Measurements from ENCODE around the gene VSTM2B.

Gene VSTM2B

DNA sequence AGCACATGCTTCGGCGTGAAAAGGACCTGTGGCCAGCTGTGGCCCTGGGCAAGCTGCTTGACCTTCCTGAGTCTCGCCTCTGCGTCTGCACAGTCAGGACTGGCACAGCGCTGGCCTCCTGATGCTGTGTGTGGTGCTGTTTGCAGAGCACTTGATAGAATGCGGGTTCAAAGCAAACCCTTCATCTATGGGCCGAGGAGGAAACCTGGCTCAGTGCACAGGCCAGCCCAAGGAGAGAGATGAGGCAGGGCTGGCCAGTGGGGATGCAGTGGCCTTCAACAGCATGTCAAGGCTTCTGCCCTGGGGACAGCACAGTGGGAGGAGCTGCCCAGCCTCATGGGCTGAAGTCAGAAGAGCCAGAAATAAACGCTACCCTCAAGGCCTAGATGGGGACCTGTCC, 21.3 kb upstream of the VSTM2B start:
- DNase-seq (ENCODE audit: low read depth, low spot score) = no peak
- Histone ChIP-seq H3K27ac (ENCODE audit: low read length) (no peak overlapping the region), H3K4me3 (ENCODE audit: low read length) (no peak overlapping the region), H3K9me3 (ENCODE audit: control insufficient read depth, insufficient read depth, low read length) (no peaks in the 10 kb centered on the region), H3K4me1 (ENCODE audit: control insufficient read depth, insufficient read depth, low read length) (no peaks in the 10 kb centered on the region), H3K36me3 (ENCODE audit: control insufficient read depth, insufficient read depth, low read length) (no peaks in the 10 kb centered on the region), H3K27me3 (ENCODE audit: control insufficient read depth, insufficient read depth, low read length) (no peaks in the 10 kb centered on the region)
- no CpG with 5 or more reads among the region's 8 CpGs for WGBS (ENCODE audit: insufficient coverage, insufficient read length)

DNA sequence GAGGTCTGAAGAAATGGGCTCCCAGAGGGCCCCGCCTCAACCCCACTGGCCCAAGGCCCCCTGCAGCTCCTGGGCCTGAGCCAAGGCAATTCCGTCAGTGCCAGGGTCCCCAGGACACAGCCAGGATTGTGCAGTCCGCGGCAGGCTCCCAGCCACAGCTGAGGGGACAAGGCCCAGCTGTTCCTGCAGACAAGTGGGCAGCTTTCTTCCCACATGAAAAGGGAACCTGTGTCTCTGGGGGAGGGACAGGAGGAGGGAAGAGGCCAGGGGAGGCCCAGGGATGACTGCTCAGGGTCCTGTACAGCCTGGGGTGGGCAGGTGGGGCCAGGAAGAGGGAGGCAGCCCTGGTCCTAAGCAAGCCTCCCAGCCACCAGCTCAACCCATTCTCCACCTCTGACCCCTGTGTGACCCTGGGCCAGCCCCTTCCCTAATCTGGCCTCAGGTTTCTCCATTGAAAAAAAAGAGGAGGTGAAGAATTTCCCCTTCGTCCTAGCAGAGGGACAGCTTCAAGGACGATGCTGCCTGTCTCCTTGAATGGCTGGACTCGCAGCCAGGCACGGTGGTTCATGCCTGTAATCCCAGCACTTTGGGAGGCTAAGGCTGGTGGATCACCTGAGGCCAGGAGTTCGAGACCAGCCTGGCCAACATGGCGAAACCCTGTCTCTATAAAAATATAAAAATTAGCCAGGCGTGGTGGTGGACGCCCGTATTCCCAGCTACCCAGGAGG, 20.5 kb upstream of the VSTM2B start:
- no peaks in the 10 kb centered on the region for H3K9me3 ChIP-seq (ENCODE audit: control insufficient read depth, insufficient read depth, low read length)
- H3K27ac ChIP-seq (ENCODE audit: low read length) = no peak overlapping the region
- no CpG with 5 or more reads among the region's 13 CpGs for WGBS (ENCODE audit: insufficient coverage, insufficient read length)
- no peak overlapping the region for H3K4me3 ChIP-seq (ENCODE audit: low read length)
- no peaks in the 10 kb centered on the region for H3K4me1 ChIP-seq (ENCODE audit: control insufficient read depth, insufficient read depth, low read length)
- H3K36me3 ChIP-seq (ENCODE audit: control insufficient read depth, insufficient read depth, low read length) = no peaks in the 10 kb centered on the region
- no peak for DNase-seq (ENCODE audit: low read depth, low spot score)
- no peaks in the 10 kb centered on the region for H3K27me3 ChIP-seq (ENCODE audit: control insufficient read depth, insufficient read depth, low read length)

DNA sequence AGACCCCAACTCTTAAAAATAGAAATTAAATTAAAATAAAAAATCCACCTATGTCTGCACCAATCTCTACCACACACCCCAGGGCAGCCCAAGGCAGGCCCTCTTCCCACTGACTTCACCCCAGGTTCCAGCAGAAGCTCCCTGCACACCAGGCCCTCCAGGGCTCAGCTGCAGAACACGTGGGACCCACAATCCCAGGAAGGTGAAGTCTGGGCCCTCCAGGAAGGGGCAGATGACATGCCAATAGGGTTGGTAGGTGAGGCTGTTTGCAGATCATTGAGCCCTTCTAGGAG, 19.2 kb upstream of the VSTM2B start:
- Histone ChIP-seq H3K27ac (ENCODE audit: low read length) (no peak overlapping the region), H3K27me3 (ENCODE audit: control insufficient read depth, insufficient read depth, low read length) (no peaks in the 10 kb centered on the region), H3K9me3 (ENCODE audit: control insufficient read depth, insufficient read depth, low read length) (no peaks in the 10 kb centered on the region), H3K36me3 (ENCODE audit: control insufficient read depth, insufficient read depth, low read length) (no peaks in the 10 kb centered on the region), H3K4me3 (ENCODE audit: low read length) (no peak overlapping the region), H3K4me1 (ENCODE audit: control insufficient read depth, insufficient read depth, low read length) (no peaks in the 10 kb centered on the region)
- DNase-seq (ENCODE audit: low read depth, low spot score) = no peak
- no CpG with 5 or more reads among the region's 1 CpG for WGBS (ENCODE audit: insufficient coverage, insufficient read length)

DNA sequence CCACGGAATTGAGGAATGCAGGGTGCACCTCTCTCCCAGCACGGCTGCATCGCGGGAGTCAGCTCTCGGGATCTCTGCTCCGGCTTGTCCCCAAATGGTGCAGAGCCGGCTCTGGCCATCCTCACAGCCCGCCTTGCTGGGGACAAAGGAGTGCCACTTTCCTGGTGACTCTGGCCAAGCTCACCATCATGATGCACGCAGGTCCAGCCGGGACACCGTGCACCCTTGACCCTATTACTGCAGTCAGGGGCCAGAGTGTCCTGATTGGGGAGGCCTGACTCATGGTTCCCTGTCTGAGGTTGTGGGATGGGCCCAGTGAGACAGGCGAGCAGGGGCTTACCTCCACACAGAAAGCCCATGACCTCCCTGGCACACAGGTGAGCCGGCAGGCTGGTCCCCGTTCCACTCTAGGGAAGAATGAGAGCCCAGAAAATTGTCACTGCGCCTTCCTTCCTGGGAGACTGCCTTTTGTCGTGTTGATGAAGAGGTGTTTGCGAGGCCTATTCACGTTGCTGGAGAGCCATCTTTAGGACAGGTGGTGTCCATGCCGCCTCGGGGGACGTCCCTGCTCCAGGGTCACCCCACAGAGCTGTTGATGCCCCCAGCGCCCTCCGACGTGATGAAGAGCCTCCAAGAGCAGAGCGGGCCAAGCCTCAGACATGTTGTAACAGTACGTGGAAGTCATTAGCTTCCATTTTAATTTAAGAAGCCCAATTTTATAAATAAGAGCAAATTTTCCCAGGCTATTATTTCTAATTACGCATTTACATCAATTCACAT, 18.5 kb upstream of the VSTM2B start:
- DNase-seq (ENCODE audit: low read depth, low spot score) = no peak
- no peaks in the 10 kb centered on the region for H3K4me1 ChIP-seq (ENCODE audit: control insufficient read depth, insufficient read depth, low read length)
- no peak overlapping the region for H3K4me3 ChIP-seq (ENCODE audit: low read length)
- no CpG with 5 or more reads among the region's 27 CpGs for WGBS (ENCODE audit: insufficient coverage, insufficient read length)
- no peaks in the 10 kb centered on the region for H3K9me3 ChIP-seq (ENCODE audit: control insufficient read depth, insufficient read depth, low read length)
- no peaks in the 10 kb centered on the region for H3K27me3 ChIP-seq (ENCODE audit: control insufficient read depth, insufficient read depth, low read length)
- H3K27ac ChIP-seq (ENCODE audit: low read length) = no peak overlapping the region
- no peaks in the 10 kb centered on the region for H3K36me3 ChIP-seq (ENCODE audit: control insufficient read depth, insufficient read depth, low read length)

DNA sequence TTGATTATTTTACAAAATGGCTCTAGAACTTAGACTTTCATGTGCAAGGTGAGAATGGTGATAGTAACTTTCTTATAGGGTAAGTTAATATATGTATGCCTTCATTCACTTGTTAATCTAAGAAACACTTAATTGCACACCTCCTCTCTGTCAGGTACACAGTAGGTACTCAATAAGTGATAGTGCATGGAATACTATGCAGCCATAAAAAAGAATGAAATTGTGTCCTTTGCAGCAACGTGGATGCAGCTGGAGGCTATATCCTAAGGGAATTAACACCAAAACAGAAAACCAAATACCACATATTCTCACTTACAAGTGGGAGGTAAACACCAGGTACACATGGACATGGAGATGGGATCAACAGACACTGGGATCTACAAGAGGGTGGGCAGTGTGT, 17.6 kb upstream of the VSTM2B start:
- no CpG with 5 or more reads among the region's 1 CpG for WGBS (ENCODE audit: insufficient coverage, insufficient read length)
- H3K9me3 ChIP-seq (ENCODE audit: control insufficient read depth, insufficient read depth, low read length) = no peaks in the 10 kb centered on the region
- H3K4me3 ChIP-seq (ENCODE audit: low read length) = no peak overlapping the region
- H3K36me3 ChIP-seq (ENCODE audit: control insufficient read depth, insufficient read depth, low read length) = no peaks in the 10 kb centered on the region
- no peaks in the 10 kb centered on the region for H3K27me3 ChIP-seq (ENCODE audit: control insufficient read depth, insufficient read depth, low read length)
- H3K4me1 ChIP-seq (ENCODE audit: control insufficient read depth, insufficient read depth, low read length) = no peaks in the 10 kb centered on the region
- DNase-seq (ENCODE audit: low read depth, low spot score) = no peak
- H3K27ac ChIP-seq (ENCODE audit: low read length) = no peak overlapping the region

DNA sequence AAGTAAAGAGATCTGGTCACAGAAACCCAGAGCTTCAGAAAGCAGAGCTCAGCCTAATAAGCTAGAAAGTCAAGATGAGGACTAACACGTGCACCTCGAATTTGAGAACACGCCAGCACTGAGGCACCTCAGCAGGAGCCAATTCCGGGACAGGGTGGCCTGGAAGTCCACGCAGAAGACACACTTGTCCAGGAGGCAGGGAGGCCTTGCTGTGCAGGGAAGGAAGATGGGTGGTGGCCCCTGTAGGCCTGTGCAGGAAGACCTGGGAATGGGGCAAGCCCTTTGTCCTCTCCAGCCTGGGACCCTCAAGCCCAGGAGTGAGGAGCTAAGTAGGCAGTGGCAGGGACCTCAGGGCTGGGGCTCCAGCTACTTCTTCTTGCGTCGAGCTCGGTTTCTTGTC, 16.3 kb upstream of the VSTM2B start:
- Histone ChIP-seq H3K27ac (ENCODE audit: low read length) (no peak overlapping the region), H3K36me3 (ENCODE audit: control insufficient read depth, insufficient read depth, low read length) (no peaks in the 10 kb centered on the region), H3K4me3 (ENCODE audit: low read length) (no peak overlapping the region), H3K4me1 (ENCODE audit: control insufficient read depth, insufficient read depth, low read length) (no peaks in the 10 kb centered on the region), H3K27me3 (ENCODE audit: control insufficient read depth, insufficient read depth, low read length) (no peaks in the 10 kb centered on the region), H3K9me3 (ENCODE audit: control insufficient read depth, insufficient read depth, low read length) (no peaks in the 10 kb centered on the region)
- no peak for DNase-seq (ENCODE audit: low read depth, low spot score)
- no CpG with 5 or more reads among the region's 8 CpGs for WGBS (ENCODE audit: insufficient coverage, insufficient read length)

DNA sequence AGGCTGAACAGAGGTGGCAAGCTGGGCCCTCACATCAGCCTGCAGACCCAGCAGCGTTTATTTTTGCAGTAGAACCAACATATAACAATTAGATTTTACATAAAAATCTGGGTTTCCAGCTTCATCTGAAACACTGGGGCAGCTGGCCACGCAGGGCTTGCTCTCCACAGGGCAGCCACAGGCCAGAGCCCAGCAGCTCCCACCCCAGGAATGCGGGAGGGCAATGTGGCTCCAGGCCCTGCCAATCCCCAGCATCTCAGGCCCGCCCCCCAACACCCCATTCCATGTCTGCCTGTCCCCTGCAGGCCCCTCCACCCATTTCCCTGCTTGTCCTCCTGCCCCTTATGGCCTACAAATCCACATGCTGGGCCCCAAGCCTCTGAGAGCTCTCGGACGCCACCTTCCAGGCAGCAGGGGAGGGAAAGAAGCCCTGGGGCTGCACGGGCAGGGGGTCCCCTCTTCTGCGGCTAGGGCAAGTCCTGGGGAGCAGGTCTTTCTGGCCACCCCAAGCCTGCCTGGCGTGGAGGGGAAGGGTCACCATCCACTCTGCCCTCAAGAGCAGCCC, 15.0 kb upstream of the VSTM2B start:
- WGBS (ENCODE audit: insufficient coverage, insufficient read length) = no CpG with 5 or more reads among the region's 9 CpGs
- Histone ChIP-seq H3K27ac (ENCODE audit: low read length) (no peak overlapping the region), H3K36me3 (ENCODE audit: control insufficient read depth, insufficient read depth, low read length) (no peaks in the 10 kb centered on the region), H3K9me3 (ENCODE audit: control insufficient read depth, insufficient read depth, low read length) (no peaks in the 10 kb centered on the region), H3K27me3 (ENCODE audit: control insufficient read depth, insufficient read depth, low read length) (no peaks in the 10 kb centered on the region; the same call in 1 of the 2 replicates), H3K4me1 (ENCODE audit: control insufficient read depth, insufficient read depth, low read length) (no peaks in the 10 kb centered on the region), H3K4me3 (ENCODE audit: low read length) (no peak overlapping the region)
- DNase-seq (ENCODE audit: low read depth, low spot score) = no peak

DNA sequence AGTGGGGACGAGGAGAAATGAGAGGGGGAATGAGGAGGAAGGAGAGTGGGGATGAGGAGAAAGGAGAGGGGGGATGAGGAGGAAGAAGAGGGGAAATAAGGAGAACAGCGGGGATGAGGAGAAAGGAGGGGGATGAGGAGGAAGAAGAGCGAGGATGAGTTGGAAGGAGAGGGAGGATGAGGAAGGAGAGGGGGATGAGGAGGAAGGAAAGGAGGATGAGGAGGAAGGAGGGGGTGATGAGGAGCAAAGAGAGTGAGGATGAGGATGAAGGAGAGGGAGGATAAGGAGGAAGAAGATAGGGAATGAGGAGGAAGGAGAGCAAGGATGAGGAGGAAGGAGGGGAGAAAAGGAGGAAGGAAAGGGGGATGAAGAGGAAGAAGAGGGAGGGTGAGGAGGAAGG, 14.0 kb upstream of the VSTM2B start:
- Histone ChIP-seq H3K27me3 (ENCODE audit: control insufficient read depth, insufficient read depth, low read length) (no peaks in the 10 kb centered on the region; the same call in 1 of the 2 replicates), H3K27ac (ENCODE audit: low read length) (no peak overlapping the region), H3K4me1 (ENCODE audit: control insufficient read depth, insufficient read depth, low read length) (no peaks in the 10 kb centered on the region), H3K9me3 (ENCODE audit: control insufficient read depth, insufficient read depth, low read length) (no peaks in the 10 kb centered on the region), H3K4me3 (ENCODE audit: low read length) (no peak overlapping the region), H3K36me3 (ENCODE audit: control insufficient read depth, insufficient read depth, low read length) (no peaks in the 10 kb centered on the region)
- DNase-seq (ENCODE audit: low read depth, low spot score) = no peak
- 99% methylated on average over 3 of the region's 3 CpGs for WGBS (ENCODE audit: insufficient coverage, insufficient read length)

DNA sequence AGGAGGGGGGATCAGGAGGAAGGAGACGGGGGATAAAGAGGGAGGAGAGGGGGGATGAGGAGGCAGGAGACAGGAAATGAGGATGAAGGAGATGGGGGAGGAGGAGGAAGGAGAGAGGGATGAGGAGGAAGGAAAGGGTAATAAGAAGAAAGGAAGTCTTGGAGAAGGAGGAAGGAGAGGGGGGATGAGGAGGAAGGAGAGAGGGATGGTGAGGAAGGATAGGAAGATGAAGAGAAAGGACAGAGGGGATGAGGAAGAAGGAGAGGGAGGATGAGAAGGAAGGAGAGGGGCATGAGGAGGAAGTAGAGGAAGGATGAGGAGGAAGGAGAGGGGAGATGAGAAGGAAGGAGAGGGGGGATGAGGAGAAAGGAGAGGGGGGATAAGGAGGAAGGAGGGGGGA, 13.0 kb upstream of the VSTM2B start:
- H3K36me3 ChIP-seq (ENCODE audit: control insufficient read depth, insufficient read depth, low read length) = no peaks in the 10 kb centered on the region
- DNase-seq (ENCODE audit: low read depth, low spot score) = no peak
- no peaks in the 10 kb centered on the region; the same call in 1 of the 2 replicates for H3K27me3 ChIP-seq (ENCODE audit: control insufficient read depth, insufficient read depth, low read length)
- no peaks in the 10 kb centered on the region for H3K4me1 ChIP-seq (ENCODE audit: control insufficient read depth, insufficient read depth, low read length)
- H3K4me3 ChIP-seq (ENCODE audit: low read length) = no peak overlapping the region
- WGBS (ENCODE audit: insufficient coverage, insufficient read length) = 100% methylated on average over 1 of the region's 1 CpG
- no peak overlapping the region for H3K27ac ChIP-seq (ENCODE audit: low read length)
- no peaks in the 10 kb centered on the region for H3K9me3 ChIP-seq (ENCODE audit: control insufficient read depth, insufficient read depth, low read length)

DNA sequence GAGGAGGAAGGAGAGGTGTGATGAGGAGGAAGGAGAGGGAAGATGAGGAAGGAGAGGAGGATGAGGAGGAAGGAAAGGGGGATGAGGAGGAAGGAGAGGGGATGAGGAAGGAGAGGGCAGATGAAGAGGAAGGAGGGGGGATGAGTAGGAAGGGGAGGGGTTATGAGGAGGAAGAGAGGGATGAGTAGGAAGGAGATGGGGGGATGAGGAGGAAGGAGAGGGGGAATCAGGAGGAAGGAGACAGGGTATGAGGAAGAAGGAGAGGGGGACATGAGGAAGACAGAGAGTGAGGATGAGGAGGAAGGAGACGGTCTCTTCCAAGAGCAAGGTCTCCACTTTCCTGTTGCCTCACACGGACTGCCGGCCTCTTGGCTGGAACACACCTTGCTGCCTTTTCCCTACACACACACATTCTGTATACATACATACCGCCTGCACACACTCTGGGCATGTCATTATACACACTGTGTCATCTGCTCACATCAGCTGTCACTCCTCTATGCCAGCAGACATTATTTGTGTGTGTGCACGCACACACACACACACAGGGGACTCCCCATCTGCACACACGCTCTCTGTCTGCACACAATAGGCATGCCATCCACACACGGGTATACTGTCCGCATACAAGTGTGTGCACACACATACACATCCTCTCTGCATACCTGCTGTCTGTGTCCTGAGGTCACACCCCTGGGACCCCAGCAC, 11.1 kb upstream of the VSTM2B start:
- no CpG with 5 or more reads among the region's 8 CpGs for WGBS (ENCODE audit: insufficient coverage, insufficient read length)
- Histone ChIP-seq H3K27me3 (ENCODE audit: control insufficient read depth, insufficient read depth, low read length) (no peaks in the 10 kb centered on the region; the same call in 1 of the 2 replicates), H3K9me3 (ENCODE audit: control insufficient read depth, insufficient read depth, low read length) (no peaks in the 10 kb centered on the region), H3K4me3 (ENCODE audit: low read length) (no peak overlapping the region), H3K27ac (ENCODE audit: low read length) (no peak overlapping the region), H3K36me3 (ENCODE audit: control insufficient read depth, insufficient read depth, low read length) (no peaks in the 10 kb centered on the region), H3K4me1 (ENCODE audit: control insufficient read depth, insufficient read depth, low read length) (no peaks in the 10 kb centered on the region)
- DNase-seq (ENCODE audit: low read depth, low spot score) = no peak

Data from iPS DF 6.9 (cell line).